ENCODE data around the gene CRELD2.

Gene CRELD2

GRCh38 chr22:49882519-49883293, 35.7 kb upstream of the CRELD2 start:
- no peak for DNase-seq (ENCODE audit: low read depth)
- no peak for TF ChIP-seq CTCF (IDR thresholded peaks at IDR 0.05; ENCODE audit: control insufficient read depth, insufficient read depth, low read depth, low read length, missing control alignments)

GRCh38 chr22:49883294-49883640, 35.2 kb upstream of the CRELD2 start:
- no peak for DNase-seq (ENCODE audit: low read depth)
- no peak overlapping the region for H3K4me3 ChIP-seq (ENCODE audit: control insufficient read depth, low read depth, low read length)
- TF ChIP-seq CTCF (IDR thresholded peaks at IDR 0.05; ENCODE audit: control insufficient read depth, insufficient read depth, low read depth, low read length, missing control alignments) = no peak

More at GRCh38 chr22:49882519-49883293, 35.7 kb upstream of the CRELD2 start:
- no peak overlapping the region for H3K4me3 ChIP-seq (ENCODE audit: control insufficient read depth, low read depth, low read length)

GRCh38 chr22:49884075-49884474, 34.4 kb upstream of the CRELD2 start:
- DNase-seq (ENCODE audit: low read depth) = no peak
- no peak for TF ChIP-seq CTCF (IDR thresholded peaks at IDR 0.05; ENCODE audit: control insufficient read depth, insufficient read depth, low read depth, low read length, missing control alignments)
- no peak overlapping the region for H3K4me3 ChIP-seq (ENCODE audit: control insufficient read depth, low read depth, low read length)

GRCh38 chr22:49884503-49885260, 33.8 kb upstream of the CRELD2 start:
- no peak for TF ChIP-seq CTCF (IDR thresholded peaks at IDR 0.05; ENCODE audit: control insufficient read depth, insufficient read depth, low read depth, low read length, missing control alignments)
- no peak overlapping the region for H3K4me3 ChIP-seq (ENCODE audit: control insufficient read depth, low read depth, low read length)
- DNase-seq (ENCODE audit: low read depth) = no peak

- H3K4me3 ChIP-seq (ENCODE audit: control insufficient read depth, low read depth, low read length) = no peak overlapping the region
These were observed 33.2 kb upstream of the CRELD2 start for GRCh38 chr22:49885281-49885680.

GRCh38 chr22:49885881-49886280, 32.6 kb upstream of the CRELD2 start:
- no peak overlapping the region for H3K4me3 ChIP-seq (ENCODE audit: control insufficient read depth, low read depth, low read length)
- DNase-seq (ENCODE audit: low read depth) = no peak
- no peak for TF ChIP-seq CTCF (IDR thresholded peaks at IDR 0.05; ENCODE audit: control insufficient read depth, insufficient read depth, low read depth, low read length, missing control alignments)

More at GRCh38 chr22:49885281-49885680, 33.2 kb upstream of the CRELD2 start:
- DNase-seq (ENCODE audit: low read depth) = no peak
- no peak for TF ChIP-seq CTCF (IDR thresholded peaks at IDR 0.05; ENCODE audit: control insufficient read depth, insufficient read depth, low read depth, low read length, missing control alignments)
